Femur (tissue), 1 donor: ENCODE results near the gene SHISAL1.

Experiments
- DNase-seq: peaks from one replicate; pipeline ENCODE4 v3.0.0-alpha.2; 2017

Gene SHISAL1

DNA sequence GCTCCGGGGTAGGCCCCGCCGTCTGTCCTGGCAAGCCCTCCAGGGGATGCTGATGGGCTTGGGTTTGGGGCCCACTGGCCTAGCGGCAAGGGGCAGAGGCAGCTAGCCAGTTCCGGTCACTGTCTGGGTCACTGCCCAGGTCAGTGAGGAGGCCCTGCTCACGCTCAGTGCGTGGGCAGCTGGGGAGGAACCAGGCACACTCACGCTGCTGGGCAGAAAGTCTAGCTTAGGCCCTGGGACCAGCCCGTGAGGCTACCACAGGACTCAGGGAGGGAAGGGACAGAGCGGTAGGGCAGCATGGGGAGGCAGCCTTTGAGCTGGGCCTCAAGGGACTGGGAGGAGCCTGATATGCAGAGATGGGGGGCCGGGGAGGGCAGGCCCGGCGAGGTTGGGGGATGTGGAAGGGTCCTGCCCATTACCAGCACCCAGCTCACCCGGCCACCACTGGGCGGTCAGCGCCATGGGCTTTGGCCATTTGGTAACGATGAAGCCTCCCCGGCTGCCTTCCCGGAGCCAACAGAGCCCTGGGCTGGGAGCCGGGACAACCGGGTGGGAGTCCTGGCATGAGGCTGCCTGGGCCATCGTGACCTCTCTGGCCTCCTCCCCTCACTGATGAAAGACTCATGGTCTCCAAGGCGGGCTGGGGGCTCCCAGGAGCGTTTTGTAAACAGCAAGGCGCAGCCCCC, 14.2 kb downstream of the SHISAL1 start:
- no peak for DNase-seq

DNA sequence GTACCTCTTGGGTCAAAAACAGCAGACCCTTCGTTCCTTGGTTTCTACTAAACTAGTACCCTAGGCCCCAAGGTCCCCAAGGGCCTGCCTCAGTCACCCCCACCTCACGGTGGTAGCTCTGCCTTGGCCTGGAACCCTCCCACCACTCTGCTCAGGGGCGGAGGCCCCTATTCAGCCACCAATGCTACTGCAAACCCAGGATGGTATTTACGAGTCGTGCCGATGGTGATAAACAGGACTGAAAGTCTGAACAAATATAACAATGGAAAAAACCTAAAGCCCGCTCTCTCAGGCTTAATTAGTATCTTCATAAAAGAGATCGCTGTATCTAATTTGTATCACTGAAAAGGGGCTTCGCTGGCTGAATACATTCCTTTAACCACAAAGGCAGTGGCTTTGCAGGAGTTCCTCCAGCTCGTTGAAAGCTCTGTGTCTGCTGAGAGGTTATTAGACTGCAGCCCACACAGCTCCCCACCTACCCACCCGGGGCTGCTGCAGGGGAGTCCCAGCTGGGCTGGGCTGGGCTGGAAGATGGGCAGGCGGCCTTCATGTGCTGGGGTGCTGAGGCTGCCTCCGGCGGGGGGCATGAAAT, 15.2 kb downstream of the SHISAL1 start:
- DNase-seq, result no peak

- no peak for DNase-seq
Observed at GRCh38 chr22:44295406-44295805, 17.3 kb downstream of the SHISAL1 start.

DNA sequence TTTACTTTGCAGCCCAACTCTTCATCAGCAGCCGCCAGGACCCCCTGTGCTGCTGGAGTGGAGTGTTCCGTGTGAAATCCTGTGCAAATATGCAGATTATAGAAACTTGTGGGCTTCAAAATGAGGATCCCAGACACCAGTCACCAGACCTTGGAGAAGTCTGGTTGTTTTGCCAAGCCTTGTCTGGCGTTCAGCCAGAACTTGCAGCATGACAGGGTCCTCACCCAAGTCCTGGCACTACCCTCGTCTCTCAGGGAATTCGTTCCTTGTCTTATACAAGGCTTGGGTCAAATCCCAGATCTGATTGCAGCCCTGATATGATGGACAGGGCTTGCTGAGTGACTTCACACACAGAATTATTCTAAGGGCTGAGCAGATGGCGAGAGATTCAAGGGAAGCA, 18.9 kb downstream of the SHISAL1 start:
- DNase-seq, result no peak

DNA sequence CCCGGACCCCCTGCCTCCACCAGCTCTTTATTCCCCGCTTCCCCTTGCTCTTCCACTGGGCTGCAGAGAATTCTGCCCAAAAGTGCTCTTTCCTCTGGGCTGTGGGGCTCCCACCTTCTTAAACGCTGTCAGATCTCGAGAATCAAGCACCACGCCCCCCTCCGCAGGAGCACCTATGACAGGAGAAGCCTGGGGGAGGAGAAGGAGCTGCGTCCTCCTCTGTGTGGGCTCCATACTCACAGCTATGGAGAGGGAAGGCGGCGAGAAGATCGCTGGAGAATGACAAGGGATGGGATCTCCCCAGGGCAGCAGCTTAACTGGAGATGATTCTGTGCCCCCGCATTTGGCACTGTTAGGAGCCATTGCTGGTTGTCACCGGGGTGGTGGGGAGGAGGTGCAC, 19.7 kb downstream of the SHISAL1 start:
- DNase-seq, result no peak

GRCh38 chr22:44292521-44292920, 20.2 kb downstream of the SHISAL1 start:
- no peak for DNase-seq

DNA sequence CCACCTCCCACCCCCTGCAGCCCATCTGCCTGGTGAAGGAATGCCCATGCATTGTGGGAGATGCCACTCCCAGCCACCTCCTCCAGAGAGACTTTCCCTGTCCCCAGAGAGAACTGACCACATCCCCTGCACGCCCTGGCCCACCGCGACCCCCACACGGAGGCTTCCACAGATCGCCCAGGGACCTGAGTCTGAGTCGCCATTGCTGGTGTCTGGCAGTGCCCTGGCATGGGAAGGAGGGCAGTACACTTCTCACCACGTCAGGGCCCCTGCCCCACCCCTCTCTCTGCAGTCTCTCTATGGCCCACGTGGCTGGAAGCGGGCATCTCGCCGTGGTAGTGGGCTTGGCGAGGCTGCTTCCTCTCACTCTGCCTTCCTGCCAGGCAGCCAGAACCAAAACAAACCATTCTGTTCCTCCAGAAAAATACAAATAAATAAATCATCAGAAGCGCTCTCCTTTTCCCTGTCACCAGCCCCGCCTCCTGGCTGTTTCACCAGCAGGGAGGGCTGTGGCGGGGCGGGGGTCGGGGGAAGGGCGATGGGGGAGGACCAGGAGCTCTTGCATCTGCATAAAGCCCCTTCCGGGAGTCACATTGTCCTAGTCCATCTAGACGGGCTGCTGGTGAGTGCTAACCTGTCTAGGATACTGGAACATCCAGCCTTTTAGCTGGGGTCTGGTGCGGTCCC, 20.9 kb downstream of the SHISAL1 start:
- DNase-seq, result no peak

DNA sequence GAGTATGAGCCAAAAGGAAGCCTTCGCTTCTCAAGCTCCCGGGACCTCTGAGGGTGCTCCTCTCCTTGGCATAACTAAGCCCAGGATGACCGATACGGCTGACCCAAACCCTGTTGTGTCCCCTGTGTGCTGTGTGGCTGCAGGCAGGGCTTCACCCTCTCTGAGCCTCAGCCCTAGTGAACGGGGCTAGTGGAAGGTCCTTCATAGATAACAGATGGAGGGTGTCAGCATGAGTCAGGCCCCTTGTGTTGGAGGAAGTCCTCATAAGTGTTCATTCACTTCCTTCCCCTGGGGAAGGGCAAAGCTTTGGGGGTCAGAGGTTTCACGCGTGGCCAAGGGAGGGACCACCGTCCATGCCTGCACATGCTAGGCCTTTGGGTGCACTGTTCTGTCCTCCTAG, 21.5 kb downstream of the SHISAL1 start:
- DNase-seq, result no peak

DNA sequence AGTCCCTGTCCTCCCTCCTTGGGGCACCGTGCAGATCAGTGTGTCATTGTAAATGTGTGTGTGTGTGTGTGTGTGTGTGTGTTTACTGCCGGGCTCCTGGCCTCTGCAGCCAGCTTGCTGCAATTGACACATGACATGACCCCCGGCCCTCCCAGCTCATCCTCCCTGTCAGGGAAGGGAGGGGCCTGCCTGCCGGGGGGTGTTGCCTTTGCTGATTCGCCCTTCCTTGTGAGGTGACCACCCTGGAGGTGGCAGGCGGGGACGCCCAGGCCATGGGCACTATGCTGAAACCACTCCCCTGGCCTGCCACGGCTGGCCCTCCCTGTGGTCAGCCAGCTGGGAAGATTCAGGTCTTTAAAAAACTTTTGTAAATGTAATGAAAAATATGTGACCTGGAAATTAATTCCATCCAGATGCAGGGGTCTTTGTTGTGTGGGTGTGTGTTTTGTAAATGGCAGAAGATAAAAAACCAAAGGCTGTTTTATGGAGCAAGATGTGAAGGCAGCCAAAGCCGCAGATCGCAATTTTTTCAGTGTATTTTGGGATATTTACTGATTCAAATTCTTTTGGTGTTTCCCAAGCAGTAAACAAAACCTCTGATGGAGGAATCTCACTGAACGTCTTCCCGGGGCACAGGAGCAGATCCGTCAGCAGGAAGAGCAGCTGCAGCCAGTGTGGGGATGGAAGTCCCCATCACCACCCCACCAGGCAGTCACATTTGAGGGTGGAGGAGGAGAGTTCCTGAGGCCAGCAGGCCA, 23.2 kb downstream of the SHISAL1 start:
- no peak for DNase-seq

DNA sequence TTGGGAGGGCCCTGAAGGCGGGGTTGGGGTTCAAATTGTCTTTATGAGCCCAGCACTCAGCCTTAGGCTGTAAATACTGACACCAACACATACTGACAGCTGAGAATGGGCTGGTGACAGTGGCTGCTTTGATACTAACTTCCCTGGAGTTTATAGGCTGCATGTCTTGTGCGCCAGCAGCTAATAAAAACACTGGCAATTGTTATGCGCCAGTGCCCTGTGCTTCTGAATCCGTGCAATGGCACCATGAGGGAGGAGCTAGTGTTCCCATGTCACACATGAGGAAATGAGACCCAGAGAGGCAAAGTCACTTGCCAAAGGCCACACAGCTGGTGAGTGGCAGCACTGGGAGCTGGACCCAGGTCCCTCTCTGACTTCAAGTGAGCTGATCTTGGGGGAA, 23.8 kb downstream of the SHISAL1 start:
- no peak for DNase-seq

- no peak for DNase-seq
Observed at GRCh38 chr22:44287741-44288140, 25.0 kb downstream of the SHISAL1 start.

- DNase-seq, result no peak
Observed at GRCh38 chr22:44287121-44287693, 25.5 kb downstream of the SHISAL1 start.

DNA sequence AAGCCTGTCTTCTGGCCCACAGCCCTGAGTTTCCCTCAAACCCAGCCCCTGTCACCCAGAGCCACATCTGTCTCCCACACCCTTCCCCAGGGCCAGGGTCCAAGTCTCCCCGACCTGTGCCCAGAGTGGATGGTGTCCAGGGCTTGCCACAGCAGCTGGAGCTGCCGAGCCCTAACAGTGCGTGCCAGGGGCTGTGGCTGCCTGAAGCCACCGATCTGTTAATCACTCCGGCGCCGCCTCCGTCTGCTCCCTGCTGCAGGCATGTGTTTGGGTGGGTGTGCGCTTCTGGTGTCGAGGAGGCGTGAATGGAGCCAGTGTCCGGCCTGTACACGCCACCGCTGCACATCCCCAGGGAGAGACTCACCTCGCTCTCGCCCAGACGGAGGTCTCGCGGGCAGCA, 26.1 kb downstream of the SHISAL1 start:
- peak; percentile 62 for DNase-seq

GRCh38 chr22:44284711-44285110, 28.0 kb downstream of the SHISAL1 start:
- DNase-seq, result no peak

DNA sequence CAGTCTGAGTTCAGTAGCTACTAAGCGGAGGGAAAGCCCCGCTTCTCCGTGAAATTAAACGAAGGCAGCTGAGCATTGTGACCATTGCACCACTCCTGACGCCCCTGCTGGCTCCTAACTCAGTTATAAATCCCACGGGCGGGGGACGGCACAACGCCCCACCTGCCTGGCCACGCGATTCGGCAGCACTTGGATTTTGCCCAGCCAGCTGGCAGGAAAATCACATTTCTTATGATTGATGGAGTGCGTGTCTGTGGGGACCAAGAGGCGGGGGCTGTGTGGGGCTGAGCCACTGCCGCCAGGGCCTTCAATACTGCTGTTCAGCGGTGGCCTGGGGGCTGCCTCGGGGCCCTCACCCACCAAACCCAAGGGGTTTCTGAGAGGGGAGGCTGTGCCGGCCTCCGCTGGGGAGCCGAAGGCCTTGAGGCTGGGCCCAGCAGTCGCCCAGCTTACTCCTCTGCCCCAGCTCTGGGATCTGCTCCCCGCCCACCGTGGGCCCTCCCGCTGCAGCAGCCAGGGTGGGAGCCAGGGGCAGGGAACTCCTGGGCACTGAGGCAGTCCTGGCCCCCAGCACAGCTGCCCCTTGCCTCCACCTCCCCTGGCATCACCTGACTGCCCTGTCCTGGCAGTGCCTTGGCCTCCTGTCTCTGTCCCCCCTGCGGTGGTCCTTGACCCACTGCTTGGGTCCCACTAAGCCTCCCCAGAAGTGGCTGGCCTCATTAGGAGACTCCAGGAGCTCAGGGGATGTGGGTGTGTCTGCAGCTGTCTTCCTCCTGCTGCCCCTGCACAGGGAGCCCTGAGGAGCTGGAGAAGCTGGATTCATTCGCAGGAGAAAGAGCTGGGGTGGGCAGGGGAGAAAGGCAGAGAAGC, 30.7 kb downstream of the SHISAL1 start:
- DNase-seq, result no peak

- DNase-seq, result no peak
Observed at GRCh38 chr22:44280665-44281188, 32.0 kb downstream of the SHISAL1 start.

DNA sequence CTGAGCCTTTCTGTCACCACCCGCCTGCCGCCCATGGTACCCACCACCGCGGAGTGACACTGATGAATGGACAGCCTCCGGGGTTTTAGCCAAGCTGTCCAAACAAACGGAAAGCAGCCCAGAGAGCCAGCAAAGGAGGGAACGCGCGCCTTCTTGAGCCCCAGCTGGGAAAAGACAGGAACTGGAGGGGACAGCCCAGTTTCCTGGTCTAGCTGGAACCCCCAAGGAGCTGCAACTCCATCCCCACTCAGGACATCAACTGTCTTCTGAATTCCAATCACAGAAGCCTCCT, 33.7 kb downstream of the SHISAL1 start:
- DNase-seq, result no peak

GRCh38 chr22:44278243-44279068, 34.3 kb downstream of the SHISAL1 start:
- no peak for DNase-seq

- no peak for DNase-seq
Observed at GRCh38 chr22:44277386-44278135, 35.2 kb downstream of the SHISAL1 start.

DNA sequence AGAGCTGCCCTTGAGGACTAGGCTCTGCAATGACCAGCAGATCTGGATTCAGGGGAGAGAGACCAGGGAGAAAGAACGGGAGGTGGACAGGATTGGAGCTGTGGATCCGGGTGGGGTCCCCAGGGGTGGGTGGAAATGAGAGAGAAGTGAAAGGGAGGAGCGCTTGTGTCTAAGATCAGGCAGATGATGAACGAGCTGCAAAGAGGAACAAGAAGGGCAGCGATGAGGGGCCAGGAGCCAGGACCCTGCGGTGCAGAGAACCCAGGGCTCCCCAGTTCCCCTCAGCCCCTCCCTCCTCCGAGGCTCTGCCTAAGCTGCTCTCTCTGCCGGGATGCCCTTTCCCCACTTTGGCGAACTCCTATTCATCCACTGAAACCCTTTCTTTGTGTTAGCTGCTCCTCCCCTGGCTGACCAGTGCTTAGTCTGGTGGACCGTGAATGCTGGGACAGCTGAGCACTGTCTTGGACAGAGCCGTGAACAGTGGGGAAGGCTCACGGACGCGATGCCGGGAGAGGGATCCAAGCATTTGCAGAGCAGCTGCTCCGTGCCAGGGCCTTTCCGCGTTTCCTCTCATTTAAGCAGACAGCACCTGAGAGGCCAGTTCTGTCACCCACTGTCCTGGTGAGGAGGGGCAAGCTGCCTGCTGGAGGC, 35.9 kb downstream of the SHISAL1 start:
- no peak for DNase-seq
